Endothelial cell of umbilical vein (primary cell): ENCODE results near the gene MVD. TPM values are rescaled to one million over a fixed set of nuclear protein-coding genes. Genes with fewer than 3 reads are reported as not detected.

Source experiments
- BruUV-seq: library from RNA; stranded (reverse); fragments of 400-500 nt; replicated peaks from 2 replicates; lab custom pipeline; 2021; lab: Mats Ljungman, UMichigan
- CTCF ChIA-PET: fragments of 300-600, 350-600 bp; sonication (Branson Sonifier 250); formaldehyde crosslinking; loops from one replicate; lab custom pipeline; 2021; ENCODE audit warnings: antibody characterized with exemption, inconsistent platforms; lab: Charles Lee
- POLR2A ChIA-PET: fragments of 300-600, 350-600 bp; sonication (Branson Sonifier 250); formaldehyde crosslinking; loops from one replicate; lab custom pipeline; 2021; ENCODE audit warnings: antibody characterized with exemption, inconsistent platforms; lab: Charles Lee
- DNase-seq: peaks from one replicate; pipeline ENCODE4 v3.0.0-alpha.2; 2011; ENCODE audit warnings: low read depth, low spot score
- FAIRE-seq: peaks from 2 replicates; lab custom pipeline; 2011; peaks lifted over from hg19 to GRCh38; lab: Jason Lieb, UNC
- H2AFZ ChIP-seq: 2 replicates; pipeline ENCODE4 v1.6.0; 2012; ENCODE audit warnings: low read depth, low read length, control low read depth, inconsistent platforms
- H3K27ac ChIP-seq: 2 replicates; pipeline ENCODE4 v1.5.1; 2011; ENCODE audit warnings: low read depth, mild to moderate bottlenecking, control low read depth, low read length, moderate library complexity; ENCODE audit not compliant: insufficient read depth
- H3K27me3 ChIP-seq, 2 experiments: 2 replicates each; pipeline versions ENCODE4 v1.6.0 to v1.6.1; 2011; ENCODE audit warnings: low read length in 2 of 2, mixed read lengths in 1 of 2; ENCODE audit not compliant: control insufficient read depth in 2 of 2, insufficient read depth in 2 of 2
- H3K36me3 ChIP-seq, 2 experiments: 2 replicates in 1 of 2; 3 replicates in 1 of 2; pipeline ENCODE4 v1.5.1; 2011; ENCODE audit warnings: low read length in 2 of 2, mild to moderate bottlenecking in 1 of 2, moderate library complexity in 1 of 2; ENCODE audit not compliant: control insufficient read depth in 2 of 2, insufficient read depth in 2 of 2; ENCODE audit errors: extremely low read depth in 1 of 2
- H3K4me1 ChIP-seq: 3 replicates; pipeline ENCODE4 v1.5.1; 2011; ENCODE audit warnings: mild to moderate bottlenecking, low read length; ENCODE audit not compliant: control insufficient read depth, insufficient read depth; ENCODE audit errors: extremely low read depth
- H3K4me2 ChIP-seq: 2 replicates; pipeline ENCODE4 v1.6.1; 2011; ENCODE audit warnings: low read length, control low read depth, mixed read lengths; ENCODE audit not compliant: insufficient read depth
- H3K4me3 ChIP-seq, 3 experiments: fragments of 200-600 bp in 1 of 3; sonication (generic), shearing (Covaris generic) in 1 of 3; replicated peaks in 1 of 3; 2 replicates each; pipeline ENCODE4 v1.5.1; 2011 to 2016; ENCODE audit warnings: control low read depth in 3 of 3, low read length in 3 of 3, mild to moderate bottlenecking in 2 of 3, inconsistent platforms in 1 of 3, low read depth in 1 of 3, moderate library complexity in 1 of 3; ENCODE audit not compliant: insufficient read depth in 1 of 3
- H3K79me2 ChIP-seq: 2 replicates; pipeline ENCODE4 v1.6.0; 2012; ENCODE audit warnings: low read length, inconsistent platforms; ENCODE audit not compliant: control insufficient read depth, insufficient read depth
- H3K9ac ChIP-seq: replicated peaks from 2 replicates; pipeline ENCODE3; 2011; ENCODE audit warnings: low read length, control low read depth; ENCODE audit not compliant: insufficient read depth; ENCODE audit errors: extremely low read depth
- H3K9me1 ChIP-seq: replicated peaks from 3 replicates; pipeline ENCODE4 v1.6.0; 2011; ENCODE audit warnings: mild to moderate bottlenecking, low read length; ENCODE audit not compliant: control insufficient read depth, insufficient read depth; ENCODE audit errors: extremely low read depth
- H3K9me3 ChIP-seq: replicated peaks from 2 replicates; pipeline ENCODE4 v1.5.1; 2012; ENCODE audit warnings: low read length, inconsistent platforms; ENCODE audit not compliant: control insufficient read depth, insufficient read depth
- H4K20me1 ChIP-seq: replicated peaks from 2 replicates; pipeline ENCODE3; 2011; ENCODE audit warnings: mild to moderate bottlenecking, low read length; ENCODE audit not compliant: control insufficient read depth, insufficient read depth; ENCODE audit errors: extremely low read depth
- CTCF ChIP-seq, 2 donors: IDR thresholded peaks; 1 replicate in 1 of 2; 2 replicates in 1 of 2; pipeline ENCODE4 v1.5.1; 2011; ENCODE audit warnings: low read length in 2 of 2, mild to moderate bottlenecking in 2 of 2, moderate library complexity in 2 of 2, control low read depth in 1 of 2, inconsistent platforms in 1 of 2, low read depth in 1 of 2; ENCODE audit not compliant: insufficient read depth in 1 of 2; ENCODE audit errors: extremely low read depth in 1 of 2
- EZH2 ChIP-seq: IDR thresholded peaks from 2 replicates; pipeline ENCODE4 v1.6.1; 2012; ENCODE audit warnings: borderline replicate concordance, low read depth, mild to moderate bottlenecking, moderate library complexity, low read length, inconsistent platforms; ENCODE audit not compliant: severe bottlenecking
- JUN ChIP-seq: IDR thresholded peaks from 2 replicates; pipeline ENCODE4 v1.6.1; 2011; ENCODE audit warnings: borderline replicate concordance, low read depth; ENCODE audit not compliant: insufficient read length, insufficient read depth
- MYC ChIP-seq: IDR thresholded peaks from one replicate; pipeline ENCODE4 v1.6.1; 2011; ENCODE audit warnings: mild to moderate bottlenecking, low read depth, low read length
- POLR2A ChIP-seq: IDR thresholded peaks from 2 replicates; pipeline ENCODE4 v1.6.1; 2012; ENCODE audit warnings: low read depth, mild to moderate bottlenecking, control low read depth, low read length
- dilution Hi-C: fragments of 300-500 bp; cut with MboI; formaldehyde crosslinking; loops from one replicate; pipeline ENCODE4 v1.15.0; 2019; ENCODE audit warnings: low sequenced_read_pairs; ENCODE audit not compliant: extremely low pct_ligation_motif_present
- intact Hi-C: fragments of 100-400 bp; cut with micrococcal nuclease; formaldehyde crosslinking; loops from one replicate; pipeline ENCODE4 v1.10.0; 2022
- polyA plus RNA-seq, 4 experiments: library from polyadenylated mRNA; depleted of rRNA in 3 of 4; stranded (reverse) in 3 of 4; unstranded in 1 of 4; fragments of >200 nt; gene quantifications; 2 replicates each; pipeline versions ENCODE4 v1.2.1 to v1.2.3, GENCODE V29; 2011 to 2012; ENCODE audit warnings: missing spikeins in 1 of 4
- total RNA-seq: library from RNA; stranded (reverse); gene quantifications from 2 replicates; pipeline ENCODE4 v1.2.3, GENCODE V29; 2021

The MVD gene
- total and polyA plus RNA-seq, 2 donors (not counting 3 experiments of a cell fraction or from before 2014, with no cell fraction given): 64.4 to 142 TPM

DNA sequence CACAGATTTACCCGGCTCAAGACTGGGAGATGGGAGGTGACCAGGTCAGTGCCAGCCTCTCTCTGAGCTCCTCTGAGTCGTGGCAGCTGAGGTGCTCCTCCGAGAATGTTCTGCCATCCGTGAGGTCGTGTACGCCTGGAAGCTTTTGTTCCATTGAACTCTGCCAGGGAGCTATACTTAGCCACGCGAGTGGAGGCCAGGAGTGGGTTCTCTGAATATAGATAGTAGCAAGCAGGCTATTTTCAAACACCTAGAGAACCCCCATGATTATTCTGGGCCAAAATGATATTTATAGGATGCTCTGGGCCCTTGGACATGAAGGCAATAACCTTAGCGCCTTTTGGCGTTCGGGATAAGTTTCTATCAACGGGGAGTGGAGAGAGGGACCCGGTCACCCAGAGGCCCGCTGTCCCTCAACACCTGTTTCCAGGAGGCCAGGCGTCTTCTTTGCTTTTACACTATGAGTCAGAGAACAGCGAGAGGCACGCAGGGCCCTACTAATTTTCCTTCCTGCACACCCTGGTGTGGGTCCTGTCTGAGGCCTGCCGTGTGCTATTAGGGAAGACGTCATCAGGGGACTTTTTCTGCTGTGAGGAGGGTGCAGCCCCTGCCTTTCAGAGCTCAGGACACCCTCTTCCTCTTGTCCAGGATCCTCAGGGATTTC, 11.0 kb upstream of the MVD start:
- dilution Hi-C loops: no loop called here
- no TSS peak for BruUV-seq
- H3K36me3 ChIP-seq: peaks cover 0 to 2% of the 10 kb centered on the region in 2 experiments

DNA sequence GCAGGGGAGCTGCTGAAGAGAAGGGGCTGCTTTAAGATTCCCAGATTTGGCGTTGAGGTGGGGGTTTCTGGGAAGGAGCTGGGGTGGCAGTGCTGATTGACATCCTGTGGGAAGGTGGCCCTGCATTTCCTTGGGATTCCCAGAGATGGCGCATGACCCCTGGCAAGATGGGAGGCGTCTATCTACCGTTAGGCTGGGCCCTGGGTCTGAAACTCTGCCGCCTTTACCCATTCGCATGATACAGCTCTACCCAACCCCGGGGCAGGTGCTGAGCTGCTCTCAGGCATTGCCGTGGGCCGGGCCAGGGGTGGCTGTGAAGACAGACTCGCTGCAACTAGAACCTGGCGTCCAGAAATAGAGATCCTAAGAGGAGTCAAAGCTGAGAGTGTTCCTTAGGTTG, 9.9 kb upstream of the MVD start:
- H3K4me1 ChIP-seq: no peaks in the 10 kb centered on the region
- H3K27ac ChIP-seq: no peak overlapping the region
- intact Hi-C loops: no loop called here
- no peak overlapping the region for H3K4me3 ChIP-seq
- no peak for DNase-seq
- no peaks in the 10 kb centered on the region for H3K27me3 ChIP-seq
- H3K4me2 ChIP-seq: no peak overlapping the region
- no peaks in the 10 kb centered on the region for H3K9me1 ChIP-seq
- H3K36me3 ChIP-seq: peaks cover 0 to 2% of the 10 kb centered on the region in 2 experiments
- H3K9me3 ChIP-seq: no peaks in the 10 kb centered on the region
- no peak overlapping the region for H2AFZ ChIP-seq
- no TSS peak for BruUV-seq
- no peak overlapping the region for H3K9ac ChIP-seq
- POLR2A ChIA-PET: no interaction called here
- dilution Hi-C loops: no loop called here
- H4K20me1 ChIP-seq: no peaks in the 10 kb centered on the region
- CTCF ChIA-PET: interaction anchor here (0.8 to 1.6 kb wide), 6 partner anchors 13 to 65 kb away, joined by 3 to 5 read pairs (median 3); no protein-coding TSS in a partner anchor
- peak; percentile 33 for FAIRE-seq
- no peaks in the 10 kb centered on the region for H3K79me2 ChIP-seq
- TF ChIP-seq JUN: no peak
- peak in 1 of 2 donors; percentile 39 for TF ChIP-seq CTCF (IDR thresholded peaks at IDR 0.05; ENCODE audit: extremely low read depth in 1 of 2, insufficient read depth in 1 of 2, low read depth in 1 of 2, low read length in 2 of 2)

More for the DNA sequence above, 11.0 kb upstream of the MVD start:
- no peaks in the 10 kb centered on the region for H4K20me1 ChIP-seq
- no peaks in the 10 kb centered on the region for H3K27me3 ChIP-seq
- no peak overlapping the region for H3K4me3 ChIP-seq
- DNase-seq (no peak), FAIRE-seq (no peak)
- intact Hi-C loops: no loop called here
- H3K4me1 ChIP-seq: no peaks in the 10 kb centered on the region
- H3K9me1 ChIP-seq: no peaks in the 10 kb centered on the region
- ChIA-PET POLR2A (no interaction called here), CTCF (interaction anchor here (0.8 to 1.5 kb wide), 2 partner anchors 11 to 31 kb away, joined by 3 to 5 read pairs; no protein-coding TSS in a partner anchor)
- no peaks in the 10 kb centered on the region for H3K9me3 ChIP-seq
- H3K4me2 ChIP-seq: no peak overlapping the region
- no peak overlapping the region for H2AFZ ChIP-seq
- no peak overlapping the region for H3K9ac ChIP-seq
- no peak overlapping the region for H3K27ac ChIP-seq
- TF ChIP-seq EZH2 (no peak), POLR2A (no peak), MYC (no peak)
- no peaks in the 10 kb centered on the region for H3K79me2 ChIP-seq
